HFF-Myc (cell line): ENCODE results near the gene CCDC57.

ENCODE experiments used
- DNase-seq: peaks from one replicate; pipeline ENCODE4 v3.0.0-alpha.2; 2011; ENCODE audit warnings: low read depth; ENCODE audit errors: extremely low read depth
- H3K4me3 ChIP-seq: replicated peaks from 2 replicates; pipeline ENCODE4 v1.5.1; 2011; ENCODE audit warnings: low read depth, mild to moderate bottlenecking, control low read depth, low read length
- TF ChIP-seq, protein P1 (sequence below): IDR thresholded peaks from 2 replicates; pipeline ENCODE4 v1.5.1; 2012; ENCODE audit warnings: mild to moderate bottlenecking, low read depth, low read length, control low read depth; ENCODE audit errors: missing control alignments

Gene CCDC57

DNA sequence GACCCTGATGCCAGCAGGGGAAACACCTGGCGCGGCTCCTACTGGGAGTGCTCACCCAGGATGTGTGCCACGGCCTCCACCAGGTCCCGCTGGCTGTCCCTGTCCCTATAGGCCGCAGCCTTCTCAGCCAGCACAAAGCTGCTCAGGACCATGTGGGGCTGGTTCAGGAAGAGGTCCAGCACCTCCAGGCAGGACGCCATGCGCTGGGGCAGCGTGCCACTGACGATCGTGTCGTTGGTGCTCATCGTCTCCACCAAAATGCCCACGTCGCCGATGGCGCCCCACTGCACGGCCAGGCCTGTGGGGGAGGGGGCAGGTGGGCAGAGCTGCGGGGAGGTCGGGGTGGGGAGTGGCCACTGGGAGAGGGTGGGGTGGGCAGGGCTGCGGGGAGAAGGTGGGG is 131.1 kb downstream of the CCDC57 start:
- DNase-seq = no peak
- H3K4me3 ChIP-seq = no peak overlapping the region
- TF ChIP-seq, protein P1, sequence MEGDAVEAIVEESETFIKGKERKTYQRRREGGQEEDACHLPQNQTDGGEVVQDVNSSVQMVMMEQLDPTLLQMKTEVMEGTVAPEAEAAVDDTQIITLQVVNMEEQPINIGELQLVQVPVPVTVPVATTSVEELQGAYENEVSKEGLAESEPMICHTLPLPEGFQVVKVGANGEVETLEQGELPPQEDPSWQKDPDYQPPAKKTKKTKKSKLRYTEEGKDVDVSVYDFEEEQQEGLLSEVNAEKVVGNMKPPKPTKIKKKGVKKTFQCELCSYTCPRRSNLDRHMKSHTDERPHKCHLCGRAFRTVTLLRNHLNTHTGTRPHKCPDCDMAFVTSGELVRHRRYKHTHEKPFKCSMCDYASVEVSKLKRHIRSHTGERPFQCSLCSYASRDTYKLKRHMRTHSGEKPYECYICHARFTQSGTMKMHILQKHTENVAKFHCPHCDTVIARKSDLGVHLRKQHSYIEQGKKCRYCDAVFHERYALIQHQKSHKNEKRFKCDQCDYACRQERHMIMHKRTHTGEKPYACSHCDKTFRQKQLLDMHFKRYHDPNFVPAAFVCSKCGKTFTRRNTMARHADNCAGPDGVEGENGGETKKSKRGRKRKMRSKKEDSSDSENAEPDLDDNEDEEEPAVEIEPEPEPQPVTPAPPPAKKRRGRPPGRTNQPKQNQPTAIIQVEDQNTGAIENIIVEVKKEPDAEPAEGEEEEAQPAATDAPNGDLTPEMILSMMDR = no peak

DNA sequence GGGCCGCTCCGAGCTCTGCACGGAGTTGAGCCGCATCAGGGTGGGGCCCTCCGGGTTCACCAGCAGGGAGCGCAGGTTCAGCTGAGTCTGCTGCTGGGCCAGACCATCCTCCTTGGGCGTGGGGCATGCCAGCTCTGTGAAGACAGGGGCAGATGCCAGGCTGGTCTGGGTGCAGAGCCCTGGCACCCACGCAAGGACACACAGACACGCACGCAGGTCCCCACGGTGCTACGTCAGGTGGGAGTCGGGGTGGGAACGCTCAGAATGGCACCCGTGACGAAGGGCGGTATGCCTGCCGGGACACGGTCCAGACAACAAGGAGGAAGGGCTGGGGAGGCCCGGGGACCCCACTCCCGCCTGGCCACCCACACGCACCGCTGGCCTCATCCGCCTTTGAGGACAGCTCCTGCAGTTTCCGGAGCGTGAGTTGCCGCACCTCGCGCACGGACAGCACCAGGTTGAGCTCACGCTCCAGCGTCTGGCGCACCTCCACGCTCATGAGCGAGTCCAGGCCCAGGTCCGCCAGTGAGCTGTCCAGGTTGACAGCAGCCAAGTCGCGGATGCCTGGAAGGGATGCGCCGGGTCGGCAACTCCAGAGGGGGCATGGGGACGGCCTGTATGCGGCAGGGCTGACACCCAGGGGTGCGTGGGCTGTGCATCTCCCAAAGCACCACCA is 131.7 kb downstream of the CCDC57 start:
- no peak for DNase-seq
- H3K4me3 ChIP-seq = no peak overlapping the region
- TF ChIP-seq, protein P1 = no peak

DNA sequence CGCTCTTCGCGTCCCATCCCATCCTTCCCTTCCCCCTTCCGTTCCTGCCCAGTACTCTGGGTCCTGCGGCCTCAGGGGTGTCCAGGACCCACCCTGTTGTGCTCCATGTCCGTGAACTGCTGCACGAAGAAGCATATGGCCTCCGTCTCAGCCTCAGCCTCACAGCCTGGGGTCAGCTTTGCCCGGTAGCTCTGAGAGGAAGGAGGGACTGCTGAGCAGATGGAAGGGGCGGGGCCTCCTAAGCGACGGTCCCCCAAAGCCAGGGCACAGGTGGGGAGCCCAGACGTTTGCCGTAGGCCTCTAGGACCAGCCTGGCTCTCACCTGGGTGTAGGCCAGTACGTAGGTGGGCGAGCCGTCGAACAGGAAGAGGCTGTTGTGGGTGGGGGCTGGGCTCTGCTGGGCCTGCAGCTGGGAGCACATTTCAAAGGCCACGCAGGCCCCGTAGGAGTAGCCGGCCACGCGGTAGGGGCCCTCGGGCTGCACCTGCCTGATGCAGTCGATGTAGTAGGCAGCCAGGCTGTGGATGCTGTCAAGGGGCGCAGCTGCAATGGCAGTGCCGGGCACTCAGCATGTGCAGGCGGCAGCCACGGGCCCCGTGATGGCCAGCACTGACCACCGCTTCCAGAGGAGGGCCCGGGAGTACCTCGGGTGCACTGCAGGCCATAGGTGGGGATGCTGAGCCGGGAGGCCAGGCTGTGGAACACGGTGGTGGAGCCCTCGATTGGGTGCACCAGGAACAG is 132.4 kb downstream of the CCDC57 start:
- DNase-seq = no peak
- no peak overlapping the region for H3K4me3 ChIP-seq
- TF ChIP-seq, protein P1 = no peak

DNA sequence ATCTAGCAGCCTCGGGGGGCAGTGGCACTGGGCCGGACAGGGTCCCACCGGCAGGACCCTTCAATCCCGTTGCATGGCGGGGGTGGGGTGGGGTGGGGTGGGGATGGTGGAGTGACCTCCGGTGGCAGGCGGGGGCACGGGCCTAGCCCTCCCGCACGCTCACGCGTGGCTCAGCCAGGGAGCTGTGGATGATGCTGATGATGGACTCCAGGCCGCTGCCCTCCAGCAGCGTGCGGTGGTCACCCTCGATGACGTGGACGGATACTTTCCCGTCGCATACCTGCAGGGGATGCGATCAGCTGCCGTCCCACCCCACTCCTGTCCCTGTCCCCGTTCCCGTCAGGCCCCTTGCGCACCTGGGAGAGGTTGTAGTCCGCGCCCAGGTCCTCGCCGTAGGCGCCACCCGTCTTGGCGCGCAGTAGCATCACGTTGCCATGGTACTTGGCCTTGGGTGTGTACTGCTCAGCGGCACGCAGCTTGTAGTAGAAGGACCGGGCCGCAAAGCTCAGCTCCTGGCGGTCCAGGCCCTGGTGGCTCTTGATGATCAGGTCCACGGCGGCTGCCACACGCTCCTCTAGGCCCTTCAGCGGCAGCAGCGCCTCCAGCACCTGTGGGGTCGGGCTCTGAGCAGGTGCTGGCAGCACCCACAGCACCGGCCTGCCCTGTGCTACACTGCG is 133.5 kb downstream of the CCDC57 start:
- H3K4me3 ChIP-seq = no peak overlapping the region
- DNase-seq = no peak
- TF ChIP-seq, protein P1 = no peak

DNA sequence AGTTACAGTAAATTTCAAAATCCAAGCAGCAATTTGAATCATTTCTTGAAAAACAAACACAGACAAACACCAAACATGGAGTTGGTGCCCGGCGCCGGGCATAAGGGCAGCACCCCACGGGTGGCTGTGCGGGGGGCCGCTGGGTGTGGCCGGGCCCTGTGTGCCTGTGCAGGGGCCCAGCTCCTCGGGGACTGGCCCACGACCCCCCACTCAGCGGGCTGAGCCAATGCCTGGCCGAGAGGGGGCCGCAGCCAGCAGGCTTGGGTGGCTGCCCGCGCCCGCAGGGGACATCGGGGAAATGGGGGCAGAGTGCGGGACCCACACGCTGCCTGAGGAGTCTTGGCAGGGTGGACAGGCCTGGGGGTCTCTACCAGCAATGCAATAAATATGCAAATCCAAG is 134.2 kb downstream of the CCDC57 start:
- no peak for DNase-seq
- H3K4me3 ChIP-seq = no peak overlapping the region
- TF ChIP-seq, protein P1 = no peak

DNA sequence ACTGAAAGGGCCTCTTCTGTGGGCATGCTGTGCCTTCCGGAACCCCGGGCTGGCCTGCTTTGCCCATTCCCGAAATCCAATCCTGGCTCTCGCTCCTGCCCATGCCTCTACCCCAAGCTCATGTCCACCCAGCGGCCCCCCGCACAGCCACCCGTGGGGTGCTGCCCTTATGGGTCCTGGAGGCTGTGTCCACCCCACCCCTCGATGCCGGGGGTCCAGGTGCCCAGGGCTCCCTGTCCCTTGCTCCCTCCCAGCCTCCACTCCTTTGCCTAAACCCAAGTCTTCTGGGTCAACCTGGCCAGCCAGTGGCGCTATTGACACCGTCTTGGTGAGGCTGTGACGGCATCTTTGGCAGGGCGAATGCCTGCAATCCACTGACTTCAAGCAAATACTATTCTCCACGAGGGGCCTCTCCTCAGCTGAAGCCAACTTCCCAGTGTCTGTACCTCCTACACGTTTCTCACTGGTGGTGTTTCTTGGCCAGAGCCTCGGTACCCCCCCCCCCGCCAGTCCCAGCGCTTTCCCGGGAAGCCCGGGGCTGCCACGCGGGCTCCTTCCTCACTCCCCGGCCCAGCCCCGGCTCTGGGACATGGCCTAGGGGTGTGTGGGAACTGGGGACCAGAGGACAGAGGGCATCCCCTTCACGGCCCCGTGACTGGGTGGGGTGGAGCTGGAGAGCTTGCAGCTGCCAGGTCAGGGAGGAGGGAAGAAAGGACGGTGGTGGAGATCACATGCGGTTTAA is 134.9 kb downstream of the CCDC57 start:
- no peak overlapping the region for H3K4me3 ChIP-seq
- TF ChIP-seq, protein P1 = no peak
- no peak for DNase-seq
